ENCODE data around the gene WIPI1. TPM values are rescaled to one million over a fixed set of nuclear protein-coding genes. Genes with fewer than 3 reads are reported as not detected.

Gene WIPI1
- total and polyA plus RNA-seq, 2 of the 13 experiments (the other 11 are each of a cell fraction or from before 2014, with no cell fraction given): 29.4 to 141 TPM

DNA sequence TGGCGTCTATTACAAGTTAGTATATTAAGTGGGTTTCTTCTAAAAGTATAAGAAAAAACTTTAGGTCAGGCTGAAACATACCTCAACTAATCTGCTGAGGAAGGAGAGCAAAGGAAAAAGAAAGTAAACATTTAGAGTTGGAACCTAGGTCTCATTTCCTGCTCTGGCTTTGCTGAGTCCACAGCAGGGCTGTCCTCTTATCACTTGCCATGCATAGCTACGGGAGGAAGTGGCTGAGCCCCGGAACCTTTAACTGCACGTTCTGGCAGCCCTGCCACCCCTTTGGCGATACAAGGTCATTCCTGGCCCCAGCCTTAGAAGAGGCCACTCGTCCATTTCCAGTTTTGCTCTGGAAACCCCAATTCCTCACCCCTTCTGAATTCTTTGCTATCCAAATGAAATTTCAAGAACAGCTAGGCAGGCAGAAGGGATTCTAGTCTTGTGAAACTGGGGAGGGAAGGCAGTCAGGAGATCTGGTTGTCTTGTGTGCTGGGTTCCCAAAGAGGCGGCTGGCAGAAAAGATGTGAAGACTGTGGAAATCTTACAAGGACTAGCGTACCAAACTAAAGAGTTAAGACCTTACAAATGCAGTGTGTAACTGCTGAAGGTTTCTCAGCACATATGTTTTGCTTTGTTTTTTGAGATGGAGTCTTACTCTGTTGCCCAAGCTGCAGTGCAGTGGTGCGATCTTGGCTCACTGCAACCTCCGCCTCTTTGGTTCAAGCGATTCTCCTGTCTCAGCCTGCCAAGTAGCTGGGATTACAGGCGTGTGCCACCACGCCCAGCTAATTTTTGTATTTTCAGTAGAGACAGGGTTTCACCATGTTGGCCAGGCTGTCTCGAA is 19.1 kb downstream of the WIPI1 start (continued):
- TF ChIP-seq, protein P1, sequence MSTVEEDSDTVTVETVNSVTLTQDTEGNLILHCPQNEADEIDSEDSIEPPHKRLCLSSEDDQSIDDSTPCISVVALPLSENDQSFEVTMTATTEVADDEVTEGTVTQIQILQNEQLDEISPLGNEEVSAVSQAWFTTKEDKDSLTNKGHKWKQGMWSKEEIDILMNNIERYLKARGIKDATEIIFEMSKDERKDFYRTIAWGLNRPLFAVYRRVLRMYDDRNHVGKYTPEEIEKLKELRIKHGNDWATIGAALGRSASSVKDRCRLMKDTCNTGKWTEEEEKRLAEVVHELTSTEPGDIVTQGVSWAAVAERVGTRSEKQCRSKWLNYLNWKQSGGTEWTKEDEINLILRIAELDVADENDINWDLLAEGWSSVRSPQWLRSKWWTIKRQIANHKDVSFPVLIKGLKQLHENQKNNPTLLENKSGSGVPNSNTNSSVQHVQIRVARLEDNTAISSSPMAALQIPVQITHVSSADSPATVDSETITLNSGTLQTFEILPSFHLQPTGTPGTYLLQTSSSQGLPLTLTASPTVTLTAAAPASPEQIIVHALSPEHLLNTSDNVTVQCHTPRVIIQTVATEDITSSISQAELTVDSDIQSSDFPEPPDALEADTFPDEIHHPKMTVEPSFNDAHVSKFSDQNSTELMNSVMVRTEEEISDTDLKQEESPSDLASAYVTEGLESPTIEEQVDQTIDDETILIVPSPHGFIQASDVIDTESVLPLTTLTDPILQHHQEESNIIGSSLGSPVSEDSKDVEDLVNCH (CRISPR knock-in tag; IDR thresholded peaks at IDR 0.05): no peak
- no peak for TF ChIP-seq TAF1 (CRISPR knock-in tag; IDR thresholded peaks at IDR 0.05)
- TF ChIP-seq, protein P2, sequence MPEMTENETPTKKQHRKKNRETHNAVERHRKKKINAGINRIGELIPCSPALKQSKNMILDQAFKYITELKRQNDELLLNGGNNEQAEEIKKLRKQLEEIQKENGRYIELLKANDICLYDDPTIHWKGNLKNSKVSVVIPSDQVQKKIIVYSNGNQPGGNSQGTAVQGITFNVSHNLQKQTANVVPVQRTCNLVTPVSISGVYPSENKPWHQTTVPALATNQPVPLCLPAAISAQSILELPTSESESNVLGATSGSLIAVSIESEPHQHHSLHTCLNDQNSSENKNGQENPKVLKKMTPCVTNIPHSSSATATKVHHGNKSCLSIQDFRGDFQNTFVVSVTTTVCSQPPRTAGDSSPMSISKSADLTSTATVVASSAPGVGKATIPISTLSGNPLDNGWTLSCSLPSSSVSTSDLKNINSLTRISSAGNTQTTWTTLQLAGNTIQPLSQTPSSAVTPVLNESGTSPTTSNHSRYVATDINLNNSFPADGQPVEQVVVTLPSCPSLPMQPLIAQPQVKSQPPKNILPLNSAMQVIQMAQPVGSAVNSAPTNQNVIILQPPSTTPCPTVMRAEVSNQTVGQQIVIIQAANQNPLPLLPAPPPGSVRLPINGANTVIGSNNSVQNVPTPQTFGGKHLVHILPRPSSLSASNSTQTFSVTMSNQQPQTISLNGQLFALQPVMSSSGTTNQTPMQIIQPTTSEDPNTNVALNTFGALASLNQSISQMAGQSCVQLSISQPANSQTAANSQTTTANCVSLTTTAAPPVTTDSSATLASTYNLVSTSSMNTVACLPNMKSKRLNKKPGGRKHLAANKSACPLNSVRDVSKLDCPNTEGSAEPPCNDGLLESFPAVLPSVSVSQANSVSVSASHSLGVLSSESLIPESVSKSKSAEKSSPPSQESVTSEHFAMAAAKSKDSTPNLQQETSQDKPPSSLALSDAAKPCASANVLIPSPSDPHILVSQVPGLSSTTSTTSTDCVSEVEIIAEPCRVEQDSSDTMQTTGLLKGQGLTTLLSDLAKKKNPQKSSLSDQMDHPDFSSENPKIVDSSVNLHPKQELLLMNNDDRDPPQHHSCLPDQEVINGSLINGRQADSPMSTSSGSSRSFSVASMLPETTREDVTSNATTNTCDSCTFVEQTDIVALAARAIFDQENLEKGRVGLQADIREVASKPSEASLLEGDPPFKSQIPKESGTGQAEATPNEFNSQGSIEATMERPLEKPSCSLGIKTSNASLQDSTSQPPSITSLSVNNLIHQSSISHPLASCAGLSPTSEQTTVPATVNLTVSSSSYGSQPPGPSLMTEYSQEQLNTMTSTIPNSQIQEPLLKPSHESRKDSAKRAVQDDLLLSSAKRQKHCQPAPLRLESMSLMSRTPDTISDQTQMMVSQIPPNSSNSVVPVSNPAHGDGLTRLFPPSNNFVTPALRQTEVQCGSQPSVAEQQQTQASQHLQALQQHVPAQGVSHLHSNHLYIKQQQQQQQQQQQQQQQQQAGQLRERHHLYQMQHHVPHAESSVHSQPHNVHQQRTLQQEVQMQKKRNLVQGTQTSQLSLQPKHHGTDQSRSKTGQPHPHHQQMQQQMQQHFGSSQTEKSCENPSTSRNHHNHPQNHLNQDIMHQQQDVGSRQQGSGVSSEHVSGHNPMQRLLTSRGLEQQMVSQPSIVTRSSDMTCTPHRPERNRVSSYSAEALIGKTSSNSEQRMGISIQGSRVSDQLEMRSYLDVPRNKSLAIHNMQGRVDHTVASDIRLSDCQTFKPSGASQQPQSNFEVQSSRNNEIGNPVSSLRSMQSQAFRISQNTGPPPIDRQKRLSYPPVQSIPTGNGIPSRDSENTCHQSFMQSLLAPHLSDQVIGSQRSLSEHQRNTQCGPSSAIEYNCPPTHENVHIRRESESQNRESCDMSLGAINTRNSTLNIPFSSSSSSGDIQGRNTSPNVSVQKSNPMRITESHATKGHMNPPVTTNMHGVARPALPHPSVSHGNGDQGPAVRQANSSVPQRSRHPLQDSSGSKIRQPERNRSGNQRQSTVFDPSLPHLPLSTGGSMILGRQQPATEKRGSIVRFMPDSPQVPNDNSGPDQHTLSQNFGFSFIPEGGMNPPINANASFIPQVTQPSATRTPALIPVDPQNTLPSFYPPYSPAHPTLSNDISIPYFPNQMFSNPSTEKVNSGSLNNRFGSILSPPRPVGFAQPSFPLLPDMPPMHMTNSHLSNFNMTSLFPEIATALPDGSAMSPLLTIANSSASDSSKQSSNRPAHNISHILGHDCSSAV (CRISPR knock-in tag; IDR thresholded peaks at IDR 0.05; ENCODE audit: borderline replicate concordance): no peak
- no peak for TF ChIP-seq PHF5A (CRISPR knock-in tag; IDR thresholded peaks at IDR 0.05; ENCODE audit: low read depth, unreplicated experiment)
- TF ChIP-seq EEA1 (CRISPR knock-in tag; IDR thresholded peaks at IDR 0.05; ENCODE audit: borderline replicate concordance): no peak
- TF ChIP-seq ELF1 (CRISPR knock-in tag; IDR thresholded peaks at IDR 0.05): peak; percentile 72
- no peak for TF ChIP-seq ZNF432 (CRISPR knock-in tag; IDR thresholded peaks at IDR 0.05; ENCODE audit: borderline replicate concordance)
- no peak for TF ChIP-seq SRSF4 (IDR thresholded peaks at IDR 0.05; ENCODE audit: low read depth, low read length, poor library complexity, severe bottlenecking)
- no peak; the same call in 1 of the 2 replicates for TF ChIP-seq GATA4 (IDR thresholded peaks at IDR 0.05; ENCODE audit: borderline replicate concordance, low read depth)
- no peak for TF ChIP-seq LCORL (IDR thresholded peaks at IDR 0.05)
- peak; percentile 78 for TF ChIP-seq LCORL (CRISPR knock-in tag; IDR thresholded peaks at IDR 0.05)
- TF ChIP-seq ZNF556 (CRISPR knock-in tag; IDR thresholded peaks at IDR 0.05; ENCODE audit: borderline replicate concordance): no peak; the same call in 1 of the 2 replicates
- TF ChIP-seq ZBTB3 (CRISPR knock-in tag; IDR thresholded peaks at IDR 0.05; ENCODE audit: borderline replicate concordance, low read depth): no peak
- no peak for TF ChIP-seq HOXA9 (CRISPR knock-in tag; IDR thresholded peaks at IDR 0.05; ENCODE audit: borderline replicate concordance)
- TF ChIP-seq ZNF251 (CRISPR knock-in tag; IDR thresholded peaks at IDR 0.05): no peak
- no peak for TF ChIP-seq ZBTB8A (CRISPR knock-in tag; IDR thresholded peaks at IDR 0.05; ENCODE audit: borderline replicate concordance, low read depth)
- TF ChIP-seq, protein P3, sequence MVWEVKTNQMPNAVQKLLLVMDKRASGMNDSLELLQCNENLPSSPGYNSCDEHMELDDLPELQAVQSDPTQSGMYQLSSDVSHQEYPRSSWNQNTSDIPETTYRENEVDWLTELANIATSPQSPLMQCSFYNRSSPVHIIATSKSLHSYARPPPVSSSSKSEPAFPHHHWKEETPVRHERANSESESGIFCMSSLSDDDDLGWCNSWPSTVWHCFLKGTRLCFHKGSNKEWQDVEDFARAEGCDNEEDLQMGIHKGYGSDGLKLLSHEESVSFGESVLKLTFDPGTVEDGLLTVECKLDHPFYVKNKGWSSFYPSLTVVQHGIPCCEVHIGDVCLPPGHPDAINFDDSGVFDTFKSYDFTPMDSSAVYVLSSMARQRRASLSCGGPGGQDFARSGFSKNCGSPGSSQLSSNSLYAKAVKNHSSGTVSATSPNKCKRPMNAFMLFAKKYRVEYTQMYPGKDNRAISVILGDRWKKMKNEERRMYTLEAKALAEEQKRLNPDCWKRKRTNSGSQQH (CRISPR knock-in tag; IDR thresholded peaks at IDR 0.05; ENCODE audit: low read depth): no peak

Data from HepG2 (cell line).